WTC11 (cell line): ENCODE data around the gene PFN1.

Experiments
- ATF1 ChIP-seq: sonication (generic); formaldehyde crosslinking; IDR thresholded peaks from 2 replicates; pipeline ENCODE4 v1.8.1; 2023; ENCODE audit warnings: mild to moderate bottlenecking, moderate library complexity, missing genetic modification reagents
- CREB1 ChIP-seq: sonication (generic); formaldehyde crosslinking; IDR thresholded peaks from 2 replicates; pipeline ENCODE4 v1.8.0; 2023; ENCODE audit warnings: mild to moderate bottlenecking, missing genetic modification reagents
- IRF2 ChIP-seq: sonication (generic); formaldehyde crosslinking; IDR thresholded peaks from 2 replicates; pipeline ENCODE4 v1.8.0; 2022; ENCODE audit warnings: low read depth, missing genetic modification reagents, borderline replicate concordance
- TF ChIP-seq, protein P1 (sequence below): fragments of 200-600 bp; IDR thresholded peaks from 2 replicates; pipeline ENCODE4 v1.8.0; 2022; ENCODE audit warnings: antibody characterized with exemption
- TF ChIP-seq, protein P2 (sequence below): sonication (generic); formaldehyde crosslinking; conservative IDR thresholded peaks from 2 replicates; pipeline ENCODE4 v1.8.1; 2022; ENCODE audit warnings: mild to moderate bottlenecking, missing genetic modification reagents

DNA sequence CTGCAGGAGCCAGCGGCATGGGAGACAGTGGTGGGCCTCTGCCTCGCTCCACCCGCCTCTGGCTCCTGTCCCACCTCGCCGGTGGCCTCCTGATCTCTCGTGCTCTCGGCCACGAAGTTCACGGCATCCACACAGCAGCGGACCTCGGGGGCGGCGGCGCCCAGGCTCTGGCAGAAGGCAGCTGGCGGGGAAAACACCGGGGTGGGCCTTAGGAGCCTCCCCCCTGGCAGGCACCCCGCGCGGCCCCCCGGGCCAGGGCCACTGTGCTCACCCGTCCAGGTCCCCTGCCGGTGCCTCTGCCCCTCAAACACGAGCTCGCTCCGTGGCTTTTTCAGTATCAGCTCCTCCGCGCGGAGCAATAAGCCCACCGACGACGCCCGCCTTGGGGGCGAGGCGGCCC, 49.4 kb downstream of the PFN1 start:
- TF ChIP-seq CREB1 (CRISPR knock-in tag) (no peak), IRF2 (CRISPR knock-in tag) (no peak), ATF1 (CRISPR knock-in tag) (no peak)
- TF ChIP-seq, protein P1, sequence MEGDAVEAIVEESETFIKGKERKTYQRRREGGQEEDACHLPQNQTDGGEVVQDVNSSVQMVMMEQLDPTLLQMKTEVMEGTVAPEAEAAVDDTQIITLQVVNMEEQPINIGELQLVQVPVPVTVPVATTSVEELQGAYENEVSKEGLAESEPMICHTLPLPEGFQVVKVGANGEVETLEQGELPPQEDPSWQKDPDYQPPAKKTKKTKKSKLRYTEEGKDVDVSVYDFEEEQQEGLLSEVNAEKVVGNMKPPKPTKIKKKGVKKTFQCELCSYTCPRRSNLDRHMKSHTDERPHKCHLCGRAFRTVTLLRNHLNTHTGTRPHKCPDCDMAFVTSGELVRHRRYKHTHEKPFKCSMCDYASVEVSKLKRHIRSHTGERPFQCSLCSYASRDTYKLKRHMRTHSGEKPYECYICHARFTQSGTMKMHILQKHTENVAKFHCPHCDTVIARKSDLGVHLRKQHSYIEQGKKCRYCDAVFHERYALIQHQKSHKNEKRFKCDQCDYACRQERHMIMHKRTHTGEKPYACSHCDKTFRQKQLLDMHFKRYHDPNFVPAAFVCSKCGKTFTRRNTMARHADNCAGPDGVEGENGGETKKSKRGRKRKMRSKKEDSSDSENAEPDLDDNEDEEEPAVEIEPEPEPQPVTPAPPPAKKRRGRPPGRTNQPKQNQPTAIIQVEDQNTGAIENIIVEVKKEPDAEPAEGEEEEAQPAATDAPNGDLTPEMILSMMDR, result no peak
- TF ChIP-seq, protein P2, sequence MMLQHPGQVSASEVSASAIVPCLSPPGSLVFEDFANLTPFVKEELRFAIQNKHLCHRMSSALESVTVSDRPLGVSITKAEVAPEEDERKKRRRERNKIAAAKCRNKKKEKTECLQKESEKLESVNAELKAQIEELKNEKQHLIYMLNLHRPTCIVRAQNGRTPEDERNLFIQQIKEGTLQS (CRISPR knock-in tag), result no peak
